T-helper 17 cell (primary cell): ENCODE measurements around the gene GOLGA8R. TPM values are rescaled to one million over a fixed set of nuclear protein-coding genes. Genes with fewer than 3 reads are reported as not detected.
"Not testable (repeated sequence)": the region's sequence is repeated elsewhere in the genome, so short reads cannot be mapped to it uniquely, and the experiment has no call there.

Experiments used
- ATAC-seq: fragments of 150-1000 bp; cut with Tn5 transposase; 2 replicates; pipeline ENCODE4 v1.10.0; 2021; ENCODE audit warnings: mild to moderate bottlenecking, moderate library complexity
- DNase-seq, 3 donors: peaks; one replicate each; pipeline versions ENCODE4 v3.0.0 to v3.0.0-alpha.2; 2020 to 2021
- H3K9me3 ChIP-seq: one replicate; pipeline ENCODE4 v1.7.0; 2013; ENCODE audit warnings: low read length, mild to moderate bottlenecking; ENCODE audit not compliant: control insufficient read depth, poor library complexity, severe bottlenecking
- H3K27ac Mint-ChIP-seq: one replicate; pipeline ENCODE4 v1.8.0; 2022; ENCODE audit warnings: mild to moderate bottlenecking, moderate library complexity, mixed read lengths
- H3K27me3 Mint-ChIP-seq: one replicate; pipeline ENCODE4 v1.8.0; 2022; ENCODE audit warnings: mixed read lengths
- H3K36me3 Mint-ChIP-seq: one replicate; pipeline ENCODE4 v1.8.0; 2022; ENCODE audit warnings: low read depth, mixed read lengths
- H3K4me1 Mint-ChIP-seq: one replicate; pipeline ENCODE4 v1.8.0; 2022; ENCODE audit warnings: mild to moderate bottlenecking, mixed read lengths
- H3K4me3 Mint-ChIP-seq: one replicate; pipeline ENCODE4 v1.8.0; 2022; ENCODE audit warnings: mild to moderate bottlenecking, moderate library complexity, mixed read lengths
- total RNA-seq, 4 donors: library from RNA in 2 of 4; stranded (reverse) in 2 of 4; gene quantifications; one replicate each; pipeline ENCODE4 v1.2.3 and lab custom pipeline; 2022 to 2026

Gene GOLGA8R
- total RNA-seq, 2 donors from 2014 or later: 2.0 to 2.2 TPM

GRCh38 chr15:30376375-30377081, 37.5 kb downstream of the GOLGA8R start:
- H3K4me1 Mint-ChIP-seq, H3K27me3 Mint-ChIP-seq, DNase-seq, H3K4me3 Mint-ChIP-seq, H3K9me3 ChIP-seq, H3K36me3 Mint-ChIP-seq, H3K27ac Mint-ChIP-seq, ATAC-seq: not testable (repeated sequence)

- H3K4me1 Mint-ChIP-seq: not testable (repeated sequence)
Observed at GRCh38 chr15:30375872-30376271, 38.2 kb downstream of the GOLGA8R start.

GRCh38 chr15:30374862-30375261, 39.2 kb downstream of the GOLGA8R start:
- H3K36me3 Mint-ChIP-seq, ATAC-seq: not testable (repeated sequence)

More at GRCh38 chr15:30375872-30376271, 38.2 kb downstream of the GOLGA8R start:
- H3K36me3 Mint-ChIP-seq, H3K27ac Mint-ChIP-seq, H3K9me3 ChIP-seq, H3K27me3 Mint-ChIP-seq, ATAC-seq, DNase-seq, H3K4me3 Mint-ChIP-seq: not testable (repeated sequence)

GRCh38 chr15:30368271-30368670, 45.8 kb downstream of the GOLGA8R start:
- not testable (repeated sequence) for H3K4me1 Mint-ChIP-seq, H3K36me3 Mint-ChIP-seq, ATAC-seq, H3K9me3 ChIP-seq, DNase-seq, H3K4me3 Mint-ChIP-seq, H3K27me3 Mint-ChIP-seq, H3K27ac Mint-ChIP-seq

More at GRCh38 chr15:30374862-30375261, 39.2 kb downstream of the GOLGA8R start:
- H3K9me3 ChIP-seq, H3K4me1 Mint-ChIP-seq, DNase-seq, H3K4me3 Mint-ChIP-seq, H3K27ac Mint-ChIP-seq, H3K27me3 Mint-ChIP-seq: not testable (repeated sequence)

GRCh38 chr15:30367246-30367645, 46.8 kb downstream of the GOLGA8R start:
- DNase-seq, ATAC-seq, H3K27me3 Mint-ChIP-seq, H3K4me1 Mint-ChIP-seq, H3K36me3 Mint-ChIP-seq, H3K27ac Mint-ChIP-seq, H3K9me3 ChIP-seq, H3K4me3 Mint-ChIP-seq: not testable (repeated sequence)

- not testable (repeated sequence) for ATAC-seq, H3K4me1 Mint-ChIP-seq, H3K27ac Mint-ChIP-seq, H3K9me3 ChIP-seq, H3K4me3 Mint-ChIP-seq, DNase-seq, H3K27me3 Mint-ChIP-seq, H3K36me3 Mint-ChIP-seq
Observed at GRCh38 chr15:30361404-30361803, 52.7 kb downstream of the GOLGA8R start.

GRCh38 chr15:30360990-30361389, 53.1 kb downstream of the GOLGA8R start:
- not testable (repeated sequence) for H3K36me3 Mint-ChIP-seq, H3K27me3 Mint-ChIP-seq, H3K9me3 ChIP-seq, ATAC-seq, H3K4me3 Mint-ChIP-seq, H3K27ac Mint-ChIP-seq, DNase-seq, H3K4me1 Mint-ChIP-seq

- not testable (repeated sequence) for H3K27ac Mint-ChIP-seq, ATAC-seq, H3K4me1 Mint-ChIP-seq, H3K36me3 Mint-ChIP-seq, H3K9me3 ChIP-seq, H3K4me3 Mint-ChIP-seq, DNase-seq, H3K27me3 Mint-ChIP-seq
Observed at GRCh38 chr15:30355043-30355442, 59.0 kb downstream of the GOLGA8R start.

Other genes with a start within 250 kb of the GOLGA8R start
- not detected for gene CHRFAM7A, start 20.7 kb downstream of the GOLGA8R start, total RNA-seq
- 1 to 10 TPM in 1 of 2 donors, not detected in 1; 1.4 TPM for gene GOLGA8Q, start 137.8 kb upstream of the GOLGA8R start, total RNA-seq
- gene GOLGA8H, start 189.8 kb upstream of the GOLGA8R start, total RNA-seq: under 1 TPM in 1 of 2 donors, not detected in 1; 0.42 TPM